SH-SY5Y (cell line): ENCODE data around the gene CGNL1.

Experiments
- GATA2 ChIP-seq: IDR thresholded peaks from 2 replicates; pipeline ENCODE4 v1.6.1; 2011; ENCODE audit warnings: mild to moderate bottlenecking, low read depth, low read length
- GATA3 ChIP-seq: IDR thresholded peaks from 2 replicates; pipeline ENCODE4 v1.6.1; 2011; ENCODE audit warnings: low read depth, mild to moderate bottlenecking, low read length, moderate library complexity

DNA sequence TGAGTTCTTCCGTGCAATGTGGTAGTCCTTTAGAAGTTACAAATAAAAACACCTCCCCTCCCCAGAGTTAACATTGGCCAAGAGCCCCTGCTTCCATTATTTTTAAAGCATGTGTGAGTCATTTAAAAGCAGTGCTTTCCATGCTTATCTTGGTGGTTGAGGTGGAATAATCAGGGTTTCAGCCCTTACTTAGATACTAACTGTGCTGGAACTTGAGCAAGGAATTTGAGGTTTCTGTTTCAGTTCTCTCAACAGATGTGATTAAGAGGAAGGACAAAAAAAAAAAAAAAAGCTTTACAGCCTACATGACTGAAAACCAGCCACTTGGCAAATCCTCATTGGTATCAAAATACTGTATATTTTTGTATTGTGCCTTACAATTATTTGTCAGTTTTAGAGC, 64.5 kb downstream of the CGNL1 start:
- TF ChIP-seq GATA2 (no peak), GATA3 (no peak)
